C4-2B (cell line): Measurements from ENCODE around the gene TNIP2.

Experiments
- ZFX ChIP-seq: fragments of 450-650 bp; IDR thresholded peaks from 2 replicates; pipeline ENCODE4 v1.6.1; 2017
- TF ChIP-seq, protein P1 (sequence below): fragments of 450-650 bp; conservative IDR thresholded peaks from 2 replicates; pipeline ENCODE4 v1.5.1; 2017; ENCODE audit warnings: mild to moderate bottlenecking

DNA sequence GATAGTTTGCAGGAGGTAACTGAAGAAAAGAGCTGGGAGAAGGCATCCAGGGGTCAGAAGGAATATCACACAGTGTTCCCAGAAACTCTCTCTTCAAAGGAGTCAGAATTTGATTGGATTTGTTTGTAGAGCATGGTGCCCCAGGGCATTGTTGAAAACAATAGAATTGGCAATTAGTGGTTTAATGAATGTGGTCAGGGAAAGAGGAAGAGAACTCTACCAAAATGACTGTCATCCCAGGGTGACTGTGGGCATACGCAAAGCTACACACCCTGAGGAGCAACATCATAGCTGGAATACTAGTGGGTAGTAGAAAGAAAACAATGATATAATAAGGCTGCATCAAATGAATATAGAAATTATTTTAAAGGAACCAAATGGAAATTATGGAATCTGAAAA is 21.5 kb downstream of the TNIP2 start:
- TF ChIP-seq, protein P1, sequence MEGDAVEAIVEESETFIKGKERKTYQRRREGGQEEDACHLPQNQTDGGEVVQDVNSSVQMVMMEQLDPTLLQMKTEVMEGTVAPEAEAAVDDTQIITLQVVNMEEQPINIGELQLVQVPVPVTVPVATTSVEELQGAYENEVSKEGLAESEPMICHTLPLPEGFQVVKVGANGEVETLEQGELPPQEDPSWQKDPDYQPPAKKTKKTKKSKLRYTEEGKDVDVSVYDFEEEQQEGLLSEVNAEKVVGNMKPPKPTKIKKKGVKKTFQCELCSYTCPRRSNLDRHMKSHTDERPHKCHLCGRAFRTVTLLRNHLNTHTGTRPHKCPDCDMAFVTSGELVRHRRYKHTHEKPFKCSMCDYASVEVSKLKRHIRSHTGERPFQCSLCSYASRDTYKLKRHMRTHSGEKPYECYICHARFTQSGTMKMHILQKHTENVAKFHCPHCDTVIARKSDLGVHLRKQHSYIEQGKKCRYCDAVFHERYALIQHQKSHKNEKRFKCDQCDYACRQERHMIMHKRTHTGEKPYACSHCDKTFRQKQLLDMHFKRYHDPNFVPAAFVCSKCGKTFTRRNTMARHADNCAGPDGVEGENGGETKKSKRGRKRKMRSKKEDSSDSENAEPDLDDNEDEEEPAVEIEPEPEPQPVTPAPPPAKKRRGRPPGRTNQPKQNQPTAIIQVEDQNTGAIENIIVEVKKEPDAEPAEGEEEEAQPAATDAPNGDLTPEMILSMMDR, result no peak
- no peak for TF ChIP-seq ZFX
